IMR-90 (cell line): ENCODE measurements around the gene NPIPA1. TPM values are rescaled to one million over a fixed set of nuclear protein-coding genes. Genes with fewer than 3 reads are reported as not detected.
"Not testable (repeated sequence)": the region's sequence is repeated elsewhere in the genome, so short reads cannot be mapped to it uniquely, and the experiment has no call there.

Source experiments
- ATAC-seq: fragments of 200-7000 bp; cut with Tn5 transposase; 2 replicates; pipeline ENCODE4 v1.9.1; 2020; ENCODE audit warnings: low read depth, mild to moderate bottlenecking, moderate library complexity
- BruUV-seq: library from RNA; stranded (reverse); fragments of 400-500 nt; replicated peaks from 2 replicates; lab custom pipeline; 2021; lab: Mats Ljungman, UMichigan
- CTCF ChIA-PET: fragments of 300-600 bp; formaldehyde crosslinking; extraction: SDS; loops from one replicate; lab custom pipeline; 2021; ENCODE audit warnings: antibody characterized with exemption; lab: Yijun Ruan, JAX
- POLR2A ChIA-PET: fragments of 300-600 bp; sonication (Branson Sonifier 250); formaldehyde crosslinking; loops from one replicate; lab custom pipeline; 2022; ENCODE audit warnings: antibody characterized with exemption; ENCODE audit not compliant: unreplicated experiment; lab: Charles Lee
- DNase-seq: peaks from one replicate; pipeline ENCODE4 v3.0.0; 2013
- H2AFZ ChIP-seq: replicated peaks from 2 replicates; pipeline ENCODE3; 2013; ENCODE audit warnings: low read length, mild to moderate bottlenecking; ENCODE audit not compliant: poor library complexity
- H2AK5ac ChIP-seq: 2 replicates; pipeline ENCODE4 v1.6.1; 2013; ENCODE audit warnings: low read depth, low read length, inconsistent platforms
- H2AK9ac ChIP-seq: replicated peaks from 2 replicates; pipeline ENCODE3; 2013; ENCODE audit warnings: mild to moderate bottlenecking, low read depth, low read length, moderate library complexity; ENCODE audit not compliant: poor library complexity
- H2BK120ac ChIP-seq: 2 replicates; pipeline ENCODE4 v1.6.1; 2013; ENCODE audit warnings: low read depth, low read length, inconsistent platforms
- H2BK15ac ChIP-seq: 3 replicates; pipeline ENCODE4 v1.6.1; 2013; ENCODE audit warnings: low read depth, low read length, inconsistent platforms
- H2BK20ac ChIP-seq: 2 replicates; pipeline ENCODE4 v1.6.1; 2013; ENCODE audit warnings: low read depth, mild to moderate bottlenecking, inconsistent platforms, low read length, moderate library complexity
- H2BK5ac ChIP-seq: 2 replicates; pipeline ENCODE4 v1.6.1; 2013; ENCODE audit warnings: mild to moderate bottlenecking, low read depth, low read length, inconsistent platforms; ENCODE audit not compliant: poor library complexity, severe bottlenecking
- H3K14ac ChIP-seq: replicated peaks from 2 replicates; pipeline ENCODE4 v1.6.1; 2013; ENCODE audit warnings: low read depth, low read length, inconsistent platforms
- H3K18ac ChIP-seq: 2 replicates; pipeline ENCODE4 v1.6.1; 2013; ENCODE audit warnings: low read depth, low read length, control low read depth
- H3K23ac ChIP-seq: 2 replicates; pipeline ENCODE4 v1.6.1; 2013; ENCODE audit warnings: low read depth, low read length, inconsistent platforms
- H3K27ac ChIP-seq: 2 replicates; pipeline ENCODE4 v1.5.1; 2013; ENCODE audit warnings: mild to moderate bottlenecking, control low read depth, low read length; ENCODE audit not compliant: insufficient read depth
- H3K27me3 ChIP-seq: 2 replicates; pipeline ENCODE4 v1.6.1; 2013; ENCODE audit warnings: low read length; ENCODE audit not compliant: control insufficient read depth, insufficient read depth
- H3K36me3 ChIP-seq: 2 replicates; pipeline ENCODE4 v1.6.1; 2013; ENCODE audit warnings: low read length, mixed read lengths; ENCODE audit not compliant: control insufficient read depth, insufficient read depth
- H3K4ac ChIP-seq: 2 replicates; pipeline ENCODE4 v1.6.1; 2013; ENCODE audit warnings: low read depth, low read length, inconsistent platforms
- H3K4me1 ChIP-seq: 2 replicates; pipeline ENCODE4 v1.6.1; 2013; ENCODE audit warnings: low read length, mixed read lengths; ENCODE audit not compliant: control insufficient read depth, insufficient read depth
- H3K4me2 ChIP-seq: 2 replicates; pipeline ENCODE4 v1.6.1; 2013; ENCODE audit warnings: low read depth, mild to moderate bottlenecking, control low read depth, low read length, moderate library complexity
- H3K4me3 ChIP-seq: 2 replicates; pipeline ENCODE4 v1.5.1; 2013; ENCODE audit warnings: low read depth, mild to moderate bottlenecking, control low read depth, low read length, moderate library complexity; ENCODE audit not compliant: insufficient read depth
- H3K56ac ChIP-seq: 2 replicates; pipeline ENCODE4 v1.6.1; 2013; ENCODE audit warnings: low read length, inconsistent platforms; ENCODE audit not compliant: insufficient read depth; ENCODE audit errors: extremely low read depth
- H3K79me1 ChIP-seq, 2 experiments: 2 replicates each; pipeline ENCODE4 v1.6.1; 2013; ENCODE audit warnings: low read length in 2 of 2, inconsistent platforms in 1 of 2, low read depth in 1 of 2
- H3K9ac ChIP-seq: 2 replicates; pipeline ENCODE4 v1.6.1; 2013; ENCODE audit warnings: low read depth, low read length, control low read depth
- H3K9me1 ChIP-seq: 2 replicates; pipeline ENCODE4 v1.6.1; 2013; ENCODE audit warnings: low read length, inconsistent platforms; ENCODE audit not compliant: insufficient read depth
- H3K9me3 ChIP-seq: 2 replicates; pipeline ENCODE4 v1.6.1; 2013; ENCODE audit warnings: low read length; ENCODE audit not compliant: control insufficient read depth, insufficient read depth
- H4K20me1 ChIP-seq: 2 replicates; pipeline ENCODE4 v1.6.1; 2013; ENCODE audit warnings: low read length, inconsistent platforms; ENCODE audit not compliant: insufficient read depth
- H4K5ac ChIP-seq: 2 replicates; pipeline ENCODE4 v1.6.1; 2013; ENCODE audit warnings: mild to moderate bottlenecking, low read depth, low read length, control low read depth
- H4K8ac ChIP-seq, 2 experiments: 2 replicates each; pipeline ENCODE4 v1.6.1; 2013; ENCODE audit warnings: low read depth in 2 of 2, low read length in 2 of 2, control low read depth in 1 of 2, inconsistent platforms in 1 of 2
- H4K91ac ChIP-seq: 2 replicates; pipeline ENCODE4 v1.6.1; 2013; ENCODE audit warnings: low read depth, low read length, inconsistent platforms; ENCODE audit not compliant: insufficient read depth
- WGBS, 2 experiments: methylation state at CpG; one replicate each; pipeline versions ENCODE4 v1.1.5 to v1.1.7; 2013; ENCODE audit warnings: missing lambda C conversion rate in 2 of 2; ENCODE audit not compliant: insufficient read length in 1 of 2; ENCODE audit errors: extremely low coverage in 2 of 2; 5-methylcytosine and 5-hydroxymethylcytosine counted together
- dilution Hi-C: fragments of 300-500 bp; cut with HindIII; formaldehyde crosslinking; loops from one replicate; pipeline ENCODE4 v1.14.3; 2018; ENCODE audit warnings: low sequenced_read_pairs; ENCODE audit not compliant: unreplicated experiment
- in situ Hi-C: fragments of 300-500 bp; cut with MboI; formaldehyde crosslinking; loops from 3 replicates; pipeline ENCODE4 v1.14.3; 2019; ENCODE audit warnings: low sequenced_read_pairs, inconsistent platforms, mixed read lengths
- intact Hi-C: fragments of 100-400 bp; cut with micrococcal nuclease; formaldehyde crosslinking; loops from 2 replicates; pipeline ENCODE4 v1.10.0; 2022
- polyA plus RNA-seq, 3 experiments: library from polyadenylated mRNA; depleted of rRNA; stranded (reverse); fragments of >200 nt; gene quantifications; 2 replicates each; pipeline ENCODE4 v1.2.3, GENCODE V29; 2012; ENCODE audit warnings: low replicate concordance in 1 of 3
- total RNA-seq: library from RNA; depleted of rRNA; stranded (reverse); fragments of >200 nt; gene quantifications from 2 replicates; pipeline ENCODE4 v1.2.3, GENCODE V29; 2012

Gene NPIPA1
- total and polyA plus RNA-seq, 2 of the 4 experiments (the other 2 are of a cell fraction), result 8.1 to 85.8 TPM

DNA sequence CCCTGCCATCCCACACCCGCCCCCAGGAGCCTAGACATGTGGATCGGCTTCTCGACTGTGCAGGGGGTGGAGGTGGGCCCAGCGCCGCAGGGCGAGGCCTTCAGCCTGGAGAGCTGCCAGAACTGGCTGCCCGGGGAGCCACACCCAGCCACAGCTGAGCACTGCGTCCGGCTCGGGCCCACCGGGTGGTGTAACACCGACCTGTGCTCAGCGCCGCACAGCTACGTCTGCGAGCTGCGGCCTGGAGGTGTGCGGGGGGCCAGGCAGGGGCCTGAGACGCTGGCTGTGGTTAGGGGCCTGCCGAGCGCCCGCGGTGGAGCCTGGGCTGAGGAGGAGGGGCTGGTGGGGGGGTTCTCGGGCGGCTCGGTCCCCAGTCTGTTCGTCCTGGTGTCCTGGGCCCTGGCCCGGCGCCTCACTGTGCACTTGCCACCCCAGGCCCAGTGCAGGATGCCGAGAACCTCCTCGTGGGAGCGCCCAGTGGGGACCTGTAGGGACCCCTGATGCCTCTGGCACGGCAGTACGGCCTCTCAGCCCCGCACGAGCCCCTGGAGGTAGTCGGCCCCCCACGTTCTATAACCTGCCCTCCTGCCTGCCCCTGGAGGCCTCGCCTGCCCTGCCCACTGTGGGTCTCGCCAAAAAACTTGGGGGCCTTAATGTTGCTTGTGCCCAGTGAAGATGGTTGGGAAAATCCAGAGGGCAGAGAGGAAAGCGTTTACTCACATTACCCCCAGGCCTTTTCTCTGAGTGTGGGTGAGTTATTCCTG, 17.2 kb upstream of the NPIPA1 start:
- H3K4me2 ChIP-seq, H4K91ac ChIP-seq, H2BK15ac ChIP-seq, H4K8ac ChIP-seq, H3K9me3 ChIP-seq, H4K5ac ChIP-seq, H3K27ac ChIP-seq, H3K14ac ChIP-seq, dilution Hi-C loops, H3K4ac ChIP-seq, ATAC-seq, H2AK9ac ChIP-seq, H3K56ac ChIP-seq, BruUV-seq, H3K9me1 ChIP-seq, H3K18ac ChIP-seq, H3K79me1 ChIP-seq, CTCF ChIA-PET, H2AFZ ChIP-seq, H2BK20ac ChIP-seq, intact Hi-C loops, H2BK120ac ChIP-seq, H2BK5ac ChIP-seq, H3K4me1 ChIP-seq, H3K9ac ChIP-seq, in situ Hi-C loops, POLR2A ChIA-PET, H4K20me1 ChIP-seq, DNase-seq, H3K4me3 ChIP-seq, H3K27me3 ChIP-seq, H3K23ac ChIP-seq, H2AK5ac ChIP-seq, H3K36me3 ChIP-seq: not testable (repeated sequence)
- no CpG with 5 or more reads among the region's 41 CpGs for WGBS, 2 experiments

DNA sequence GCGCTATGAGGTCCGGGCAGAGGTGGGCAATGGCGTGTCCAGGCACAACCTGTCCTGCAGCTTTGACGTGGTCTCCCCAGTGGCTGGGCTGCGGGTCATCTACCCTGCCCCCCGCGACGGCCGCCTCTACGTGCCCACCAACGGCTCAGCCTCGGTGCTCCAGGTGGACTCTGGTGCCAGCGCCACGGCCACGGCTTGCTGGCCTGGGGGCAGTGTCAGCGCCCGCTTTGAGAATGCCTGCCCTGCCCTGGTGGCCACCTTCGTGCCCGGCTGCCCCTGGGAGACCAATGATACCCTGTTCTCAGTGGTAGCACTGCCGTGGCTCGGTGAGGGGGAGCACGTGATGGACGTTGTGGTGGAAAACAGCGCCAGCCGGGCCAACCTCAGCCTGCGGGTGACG, 15.0 kb upstream of the NPIPA1 start:
- H3K18ac ChIP-seq, H4K20me1 ChIP-seq, in situ Hi-C loops, H2BK120ac ChIP-seq, H3K56ac ChIP-seq, H4K8ac ChIP-seq, H3K79me1 ChIP-seq, H3K9me3 ChIP-seq, H4K5ac ChIP-seq, CTCF ChIA-PET, H4K91ac ChIP-seq, H2BK15ac ChIP-seq, H3K4me2 ChIP-seq, H3K4me3 ChIP-seq, H3K27ac ChIP-seq, H2BK5ac ChIP-seq, dilution Hi-C loops, POLR2A ChIA-PET, H2AFZ ChIP-seq, H2BK20ac ChIP-seq, ATAC-seq, H3K27me3 ChIP-seq, intact Hi-C loops, H3K36me3 ChIP-seq, BruUV-seq, H3K14ac ChIP-seq, H2AK5ac ChIP-seq, H3K4ac ChIP-seq, DNase-seq, H3K9ac ChIP-seq, H3K23ac ChIP-seq, H3K9me1 ChIP-seq, H3K4me1 ChIP-seq, H2AK9ac ChIP-seq: not testable (repeated sequence)
- WGBS, 2 experiments, result no CpG with 5 or more reads among the region's 27 CpGs
